ENCODE results near the gene HIBADH.

- TF ChIP-seq, protein P1, sequence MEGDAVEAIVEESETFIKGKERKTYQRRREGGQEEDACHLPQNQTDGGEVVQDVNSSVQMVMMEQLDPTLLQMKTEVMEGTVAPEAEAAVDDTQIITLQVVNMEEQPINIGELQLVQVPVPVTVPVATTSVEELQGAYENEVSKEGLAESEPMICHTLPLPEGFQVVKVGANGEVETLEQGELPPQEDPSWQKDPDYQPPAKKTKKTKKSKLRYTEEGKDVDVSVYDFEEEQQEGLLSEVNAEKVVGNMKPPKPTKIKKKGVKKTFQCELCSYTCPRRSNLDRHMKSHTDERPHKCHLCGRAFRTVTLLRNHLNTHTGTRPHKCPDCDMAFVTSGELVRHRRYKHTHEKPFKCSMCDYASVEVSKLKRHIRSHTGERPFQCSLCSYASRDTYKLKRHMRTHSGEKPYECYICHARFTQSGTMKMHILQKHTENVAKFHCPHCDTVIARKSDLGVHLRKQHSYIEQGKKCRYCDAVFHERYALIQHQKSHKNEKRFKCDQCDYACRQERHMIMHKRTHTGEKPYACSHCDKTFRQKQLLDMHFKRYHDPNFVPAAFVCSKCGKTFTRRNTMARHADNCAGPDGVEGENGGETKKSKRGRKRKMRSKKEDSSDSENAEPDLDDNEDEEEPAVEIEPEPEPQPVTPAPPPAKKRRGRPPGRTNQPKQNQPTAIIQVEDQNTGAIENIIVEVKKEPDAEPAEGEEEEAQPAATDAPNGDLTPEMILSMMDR (IDR thresholded peaks at IDR 0.05 in 8 of 11, conservative IDR thresholded peaks at IDR 0.05 in 3 of 11), result no peak
- TF ChIP-seq POLR2AphosphoS5 (IDR thresholded peaks at IDR 0.05) (no peak), POLR2A (IDR thresholded peaks at IDR 0.05) (no peak)
These were observed 43.2 kb downstream of the HIBADH start for GRCh38 chr7:27619492-27619891.
